Activated naive CD8-positive, alpha-beta T cell treated with anti-CD3 and anti-CD28 coated beads for 36 hours (primary cell): ENCODE measurements around the gene OR10C1. TPM values are rescaled to one million over a fixed set of nuclear protein-coding genes. Genes with fewer than 3 reads are reported as not detected.

ENCODE experiments used
- DNase-seq: peaks from one replicate; pipeline ENCODE4 v3.0.0; 2021
- H3K27ac Mint-ChIP-seq: one replicate; pipeline ENCODE4 v1.8.0; 2022; ENCODE audit warnings: mild to moderate bottlenecking, moderate library complexity, mixed read lengths
- H3K27me3 Mint-ChIP-seq: one replicate; pipeline ENCODE4 v1.8.0; 2022; ENCODE audit warnings: mild to moderate bottlenecking, mixed read lengths
- H3K36me3 Mint-ChIP-seq: one replicate; pipeline ENCODE4 v1.8.0; 2021; ENCODE audit warnings: mild to moderate bottlenecking, mixed read lengths
- H3K4me1 Mint-ChIP-seq: one replicate; pipeline ENCODE4 v1.8.0; 2021; ENCODE audit warnings: mixed read lengths
- H3K4me3 Mint-ChIP-seq: one replicate; pipeline ENCODE4 v1.8.0; 2022; ENCODE audit warnings: mild to moderate bottlenecking, moderate library complexity, mixed read lengths
- H3K9me3 Mint-ChIP-seq: one replicate; pipeline ENCODE4 v1.8.0; 2022; ENCODE audit warnings: mixed read lengths
- total RNA-seq, 2 experiments: library from RNA; stranded (reverse); gene quantifications; one replicate each; pipeline ENCODE4 v1.2.3, GENCODE V29; 2021

Gene OR10C1
- total RNA-seq, 2 experiments from 2014 or later: not detected

GRCh38 chr6:29461021-29461814 lies 22.1 kb downstream of the OR10C1 start:
- H3K4me1 Mint-ChIP-seq: no peaks in the 10 kb centered on the region
- no peak overlapping the region for H3K27ac Mint-ChIP-seq
- H3K27me3 Mint-ChIP-seq: peaks cover 12% of the 10 kb centered on the region

GRCh38 chr6:29462022-29462421 lies 22.9 kb downstream of the OR10C1 start:
- Mint-ChIP-seq H3K4me3 (no peak overlapping the region), H3K27me3 (peaks cover 12% of the 10 kb centered on the region), H3K9me3 (no peaks in the 10 kb centered on the region), H3K36me3 (no peaks in the 10 kb centered on the region), H3K27ac (no peak overlapping the region), H3K4me1 (no peaks in the 10 kb centered on the region)
- no peak for DNase-seq

More at GRCh38 chr6:29461021-29461814, 22.1 kb downstream of the OR10C1 start:
- Mint-ChIP-seq H3K4me3 (no peak overlapping the region), H3K36me3 (no peaks in the 10 kb centered on the region), H3K9me3 (no peaks in the 10 kb centered on the region)
- DNase-seq: no peak

- H3K4me3 Mint-ChIP-seq: no peak overlapping the region
- H3K36me3 Mint-ChIP-seq: no peaks in the 10 kb centered on the region
- no peak for DNase-seq
- no peaks in the 10 kb centered on the region for H3K9me3 Mint-ChIP-seq
- H3K4me1 Mint-ChIP-seq: no peaks in the 10 kb centered on the region
- no peak overlapping the region for H3K27ac Mint-ChIP-seq
- H3K27me3 Mint-ChIP-seq: peaks cover 9% of the 10 kb centered on the region
Observed at GRCh38 chr6:29465279-29465678, 26.2 kb downstream of the OR10C1 start.

- Mint-ChIP-seq H3K36me3 (no peaks in the 10 kb centered on the region), H3K27ac (no peak overlapping the region), H3K9me3 (no peaks in the 10 kb centered on the region), H3K4me1 (no peaks in the 10 kb centered on the region), H3K4me3 (no peak overlapping the region), H3K27me3 (peaks cover 9% of the 10 kb centered on the region)
- DNase-seq: no peak
Observed at GRCh38 chr6:29465801-29466200, 26.7 kb downstream of the OR10C1 start.

GRCh38 chr6:29466241-29466640 lies 27.1 kb downstream of the OR10C1 start:
- no peaks in the 10 kb centered on the region for H3K4me1 Mint-ChIP-seq
- no peak overlapping the region for H3K4me3 Mint-ChIP-seq
- no peaks in the 10 kb centered on the region for H3K36me3 Mint-ChIP-seq
- H3K27me3 Mint-ChIP-seq: peaks cover 9% of the 10 kb centered on the region
- DNase-seq: no peak
- no peak overlapping the region for H3K27ac Mint-ChIP-seq
- no peaks in the 10 kb centered on the region for H3K9me3 Mint-ChIP-seq

- no peaks in the 10 kb centered on the region for H3K9me3 Mint-ChIP-seq
Observed at GRCh38 chr6:29474996-29475395, 35.9 kb downstream of the OR10C1 start.

GRCh38 chr6:29477923-29478450 lies 38.9 kb downstream of the OR10C1 start:
- DNase-seq: no peak
- Mint-ChIP-seq H3K4me1 (no peaks in the 10 kb centered on the region), H3K4me3 (no peak overlapping the region), H3K27me3 (peaks cover 18% of the 10 kb centered on the region), H3K9me3 (peaks cover 2% of the 10 kb centered on the region), H3K36me3 (no peaks in the 10 kb centered on the region), H3K27ac (no peak overlapping the region)

More at GRCh38 chr6:29474996-29475395, 35.9 kb downstream of the OR10C1 start:
- no peak for DNase-seq
- Mint-ChIP-seq H3K4me3 (no peak overlapping the region), H3K27me3 (peaks cover 19% of the 10 kb centered on the region), H3K4me1 (no peaks in the 10 kb centered on the region), H3K27ac (no peak overlapping the region), H3K36me3 (no peaks in the 10 kb centered on the region)

- H3K4me3 Mint-ChIP-seq: no peak overlapping the region
- peaks cover 12% of the 10 kb centered on the region for H3K27me3 Mint-ChIP-seq
- H3K9me3 Mint-ChIP-seq: peaks cover 2% of the 10 kb centered on the region
- no peak for DNase-seq
- no peaks in the 10 kb centered on the region for H3K36me3 Mint-ChIP-seq
- no peaks in the 10 kb centered on the region for H3K4me1 Mint-ChIP-seq
- no peak overlapping the region for H3K27ac Mint-ChIP-seq
Observed at GRCh38 chr6:29478740-29479139, 39.6 kb downstream of the OR10C1 start.

GRCh38 chr6:29479560-29479959 lies 40.5 kb downstream of the OR10C1 start:
- H3K4me1 Mint-ChIP-seq: no peaks in the 10 kb centered on the region
- peaks cover 12% of the 10 kb centered on the region for H3K27me3 Mint-ChIP-seq
- H3K4me3 Mint-ChIP-seq: no peak overlapping the region
- no peaks in the 10 kb centered on the region for H3K36me3 Mint-ChIP-seq
- no peak overlapping the region for H3K27ac Mint-ChIP-seq
- no peak for DNase-seq
- peaks cover 2% of the 10 kb centered on the region for H3K9me3 Mint-ChIP-seq

- DNase-seq: no peak
- H3K27me3 Mint-ChIP-seq: peaks cover 27% of the 10 kb centered on the region
- no peaks in the 10 kb centered on the region for H3K4me1 Mint-ChIP-seq
- no peaks in the 10 kb centered on the region for H3K36me3 Mint-ChIP-seq
- no peak overlapping the region for H3K27ac Mint-ChIP-seq
- H3K4me3 Mint-ChIP-seq: no peak overlapping the region
- H3K9me3 Mint-ChIP-seq: peaks cover 2% of the 10 kb centered on the region
Observed at GRCh38 chr6:29483186-29483585, 44.1 kb downstream of the OR10C1 start.

GRCh38 chr6:29483735-29484134 lies 44.6 kb downstream of the OR10C1 start:
- peaks cover 2% of the 10 kb centered on the region for H3K9me3 Mint-ChIP-seq

GRCh38 chr6:29486577-29486976 lies 47.5 kb downstream of the OR10C1 start:
- peaks cover 2% of the 10 kb centered on the region for H3K4me1 Mint-ChIP-seq
- H3K27ac Mint-ChIP-seq: no peak overlapping the region
- no peak for DNase-seq
- H3K36me3 Mint-ChIP-seq: no peaks in the 10 kb centered on the region
- peaks cover 36% of the 10 kb centered on the region for H3K27me3 Mint-ChIP-seq
- H3K4me3 Mint-ChIP-seq: no peak overlapping the region
- no peaks in the 10 kb centered on the region for H3K9me3 Mint-ChIP-seq

More at GRCh38 chr6:29483735-29484134, 44.6 kb downstream of the OR10C1 start:
- H3K4me1 Mint-ChIP-seq: no peaks in the 10 kb centered on the region
- no peak for DNase-seq
- no peak overlapping the region for H3K4me3 Mint-ChIP-seq
- peaks cover 27% of the 10 kb centered on the region for H3K27me3 Mint-ChIP-seq
- no peak overlapping the region for H3K27ac Mint-ChIP-seq
- no peaks in the 10 kb centered on the region for H3K36me3 Mint-ChIP-seq

GRCh38 chr6:29487131-29487530 lies 48.0 kb downstream of the OR10C1 start:
- peaks cover 33% of the 10 kb centered on the region for H3K27me3 Mint-ChIP-seq
- no peak overlapping the region for H3K4me3 Mint-ChIP-seq
- no peaks in the 10 kb centered on the region for H3K36me3 Mint-ChIP-seq
- no peaks in the 10 kb centered on the region for H3K9me3 Mint-ChIP-seq
- DNase-seq: no peak
- H3K4me1 Mint-ChIP-seq: peaks cover 2% of the 10 kb centered on the region
- no peak overlapping the region for H3K27ac Mint-ChIP-seq

GRCh38 chr6:29487660-29488059 lies 48.6 kb downstream of the OR10C1 start, which contains the start of gene MAS1L:
MAS1L (minus strand) TSS chr6:29487956; CDS start chr6:29487902, 54 bp downstream.
- no peaks in the 10 kb centered on the region for H3K9me3 Mint-ChIP-seq
- H3K36me3 Mint-ChIP-seq: no peaks in the 10 kb centered on the region
- no peak within 1 kb of the TSS for H3K27ac Mint-ChIP-seq
- H3K4me3 Mint-ChIP-seq: no peak within 1 kb of the TSS
- peaks cover 28% of the 10 kb centered on the region for H3K27me3 Mint-ChIP-seq
- H3K4me1 Mint-ChIP-seq: peaks cover 2% of the 10 kb centered on the region
- DNase-seq: no peak

GRCh38 chr6:29488874-29489273 lies 49.8 kb downstream of the OR10C1 start:
- H3K27me3 Mint-ChIP-seq: peaks cover 27% of the 10 kb centered on the region

GRCh38 chr6:29489286-29489685 lies 50.2 kb downstream of the OR10C1 start:
- no peak for DNase-seq

More at GRCh38 chr6:29488874-29489273, 49.8 kb downstream of the OR10C1 start:
- no peak for DNase-seq
- no peak overlapping the region for H3K27ac Mint-ChIP-seq
- H3K9me3 Mint-ChIP-seq: no peaks in the 10 kb centered on the region
- no peak overlapping the region for H3K4me3 Mint-ChIP-seq
- H3K4me1 Mint-ChIP-seq: peaks cover 2% of the 10 kb centered on the region
- H3K36me3 Mint-ChIP-seq: no peaks in the 10 kb centered on the region

More at GRCh38 chr6:29489286-29489685, 50.2 kb downstream of the OR10C1 start:
- H3K4me1 Mint-ChIP-seq: peaks cover 2% of the 10 kb centered on the region
- no peaks in the 10 kb centered on the region for H3K9me3 Mint-ChIP-seq
- no peak overlapping the region for H3K4me3 Mint-ChIP-seq
- H3K36me3 Mint-ChIP-seq: no peaks in the 10 kb centered on the region
- H3K27ac Mint-ChIP-seq: no peak overlapping the region
- peaks cover 27% of the 10 kb centered on the region for H3K27me3 Mint-ChIP-seq
